ENCODE measurements around the gene SEMA7A.
"Not testable (repeated sequence)": the region's sequence is repeated elsewhere in the genome, so short reads cannot be mapped to it uniquely, and the experiment has no call there.

The SEMA7A gene

GRCh38 chr15:74433592-74434262, at the start of gene SEMA7A:
Gene SEMA7A (minus strand): TSS chr15:74433958. CDS start chr15:74433918, 40 bp downstream.
- no peaks in the 10 kb centered on the region for H3K27me3 ChIP-seq (ENCODE audit: insufficient read depth, poor library complexity, severe bottlenecking)
- peaks cover 25% of the 10 kb centered on the region for H3K4me1 ChIP-seq (ENCODE audit: insufficient read depth, poor library complexity, severe bottlenecking)
- peak within 1 kb of the TSS; percentile 72 for H3K4me3 ChIP-seq (ENCODE audit: severe bottlenecking)
- ATAC-seq (ENCODE audit: low read depth) (peak; percentile 72), DNase-seq (ENCODE audit: low spot score) (peak; percentile 90)
- H3K36me3 ChIP-seq (ENCODE audit: low read depth): no peaks in the 10 kb centered on the region
- no peaks in the 10 kb centered on the region for H3K9me3 ChIP-seq (ENCODE audit: severe bottlenecking)
- no peak for TF ChIP-seq CTCF (IDR thresholded peaks at IDR 0.05; ENCODE audit: poor library complexity, severe bottlenecking)
- H3K27ac ChIP-seq (ENCODE audit: poor library complexity, severe bottlenecking): peak within 1 kb of the TSS; percentile 95

- H3K27me3 ChIP-seq (ENCODE audit: insufficient read depth, poor library complexity, severe bottlenecking): no peaks in the 10 kb centered on the region
- no peaks in the 10 kb centered on the region for H3K9me3 ChIP-seq (ENCODE audit: severe bottlenecking)
- DNase-seq (ENCODE audit: low spot score): peak; percentile 15
- no peaks in the 10 kb centered on the region for H3K36me3 ChIP-seq (ENCODE audit: low read depth)
- no peak overlapping the region for H3K4me3 ChIP-seq (ENCODE audit: severe bottlenecking)
- H3K4me1 ChIP-seq (ENCODE audit: insufficient read depth, poor library complexity, severe bottlenecking): no peaks in the 10 kb centered on the region
- ATAC-seq (ENCODE audit: low read depth): peak; percentile 45
- H3K27ac ChIP-seq (ENCODE audit: poor library complexity, severe bottlenecking): no peak overlapping the region
- peak; percentile 44 for TF ChIP-seq CTCF (IDR thresholded peaks at IDR 0.05; ENCODE audit: poor library complexity, severe bottlenecking)
Measured at GRCh38 chr15:74482661-74483060, 48.9 kb upstream of the SEMA7A start.

- H3K9me3 ChIP-seq (ENCODE audit: severe bottlenecking); DNase-seq (ENCODE audit: low spot score); H3K4me1 ChIP-seq (ENCODE audit: insufficient read depth, poor library complexity, severe bottlenecking); H3K27ac ChIP-seq (ENCODE audit: poor library complexity, severe bottlenecking); H3K27me3 ChIP-seq (ENCODE audit: insufficient read depth, poor library complexity, severe bottlenecking); ATAC-seq (ENCODE audit: low read depth); H3K4me3 ChIP-seq (ENCODE audit: severe bottlenecking); H3K36me3 ChIP-seq (ENCODE audit: low read depth): not testable (repeated sequence)
Measured at GRCh38 chr15:74480364-74480763, 46.6 kb upstream of the SEMA7A start.

GRCh38 chr15:74471621-74472020, 37.9 kb upstream of the SEMA7A start:
- peaks cover 20% of the 10 kb centered on the region for H3K36me3 ChIP-seq (ENCODE audit: low read depth)
- H3K4me1 ChIP-seq (ENCODE audit: insufficient read depth, poor library complexity, severe bottlenecking); ATAC-seq (ENCODE audit: low read depth); H3K27ac ChIP-seq (ENCODE audit: poor library complexity, severe bottlenecking); H3K9me3 ChIP-seq (ENCODE audit: severe bottlenecking); DNase-seq (ENCODE audit: low spot score); H3K4me3 ChIP-seq (ENCODE audit: severe bottlenecking); H3K27me3 ChIP-seq (ENCODE audit: insufficient read depth, poor library complexity, severe bottlenecking): not testable (repeated sequence)

- Histone ChIP-seq H3K36me3 (ENCODE audit: low read depth) (peaks cover 28% of the 10 kb centered on the region), H3K4me1 (ENCODE audit: insufficient read depth, poor library complexity, severe bottlenecking) (no peaks in the 10 kb centered on the region), H3K9me3 (ENCODE audit: severe bottlenecking) (no peaks in the 10 kb centered on the region), H3K4me3 (ENCODE audit: severe bottlenecking) (no peak overlapping the region), H3K27ac (ENCODE audit: poor library complexity, severe bottlenecking) (no peak overlapping the region), H3K27me3 (ENCODE audit: insufficient read depth, poor library complexity, severe bottlenecking) (no peaks in the 10 kb centered on the region)
- DNase-seq (ENCODE audit: low spot score): no peak
- ATAC-seq (ENCODE audit: low read depth): no peak
- TF ChIP-seq CTCF (IDR thresholded peaks at IDR 0.05; ENCODE audit: poor library complexity, severe bottlenecking): no peak
Measured at GRCh38 chr15:74470631-74471395, 37.1 kb upstream of the SEMA7A start.
